OCI-LY1 (cell line): ENCODE measurements around the gene OXCT1.

Experiments
- CTCF ChIP-seq: fragments of 200-600 bp; sonication (generic), shearing (Covaris generic); IDR thresholded peaks from 2 replicates; pipeline ENCODE4 v1.5.1; 2017; ENCODE audit warnings: mild to moderate bottlenecking, antibody characterized with exemption, low read length, moderate library complexity, mixed read lengths
- EZH2 ChIP-seq: fragments of 200-600 bp; sonication (generic), shearing (Covaris generic); IDR thresholded peaks from 2 replicates; pipeline ENCODE4 v1.8.0; 2017; ENCODE audit warnings: borderline replicate concordance, mixed run types, mild to moderate bottlenecking, antibody characterized with exemption, low read length, moderate library complexity, mixed read lengths

GRCh38 chr5:41789434-41789833 is 80.8 kb downstream of the OXCT1 start:
- TF ChIP-seq CTCF (no peak), EZH2 (no peak)
